WTC11 (cell line): ENCODE results near the gene ICAM3.

Experiments
- CREM ChIP-seq: sonication (generic); formaldehyde crosslinking; IDR thresholded peaks from 2 replicates; pipeline ENCODE4 v1.8.1; 2022; ENCODE audit warnings: mild to moderate bottlenecking, missing genetic modification reagents, moderate library complexity
- CTCF ChIP-seq: fragments of 200-600 bp; IDR thresholded peaks from 2 replicates; pipeline ENCODE4 v1.8.0; 2022; ENCODE audit warnings: antibody characterized with exemption
- E2F4 ChIP-seq: sonication (generic); formaldehyde crosslinking; IDR thresholded peaks from 2 replicates; pipeline ENCODE4 v1.8.1; 2022; ENCODE audit warnings: low read depth, mild to moderate bottlenecking, moderate library complexity, missing genetic modification reagents, borderline replicate concordance
- ESRRA ChIP-seq: sonication (generic); formaldehyde crosslinking; IDR thresholded peaks from 2 replicates; pipeline ENCODE4 v1.8.1; 2022; ENCODE audit warnings: mild to moderate bottlenecking, missing genetic modification reagents, borderline replicate concordance
- FOXP1 ChIP-seq: sonication (generic); formaldehyde crosslinking; IDR thresholded peaks from 2 replicates; pipeline ENCODE4 v1.8.0; 2022; ENCODE audit warnings: missing genetic modification reagents, mild to moderate bottlenecking, moderate library complexity, borderline replicate concordance
- GTF2I ChIP-seq: fragments of 250-450 bp; sonication (Bioruptor Pico); conservative IDR thresholded peaks from 2 replicates; pipeline ENCODE4 v1.4.0; 2021; ENCODE audit warnings: mild to moderate bottlenecking
- KAT7 ChIP-seq: sonication (generic); formaldehyde crosslinking; IDR thresholded peaks from 2 replicates; pipeline ENCODE4 v1.8.1; 2023; ENCODE audit warnings: missing genetic modification reagents, mild to moderate bottlenecking, borderline replicate concordance
- NFYB ChIP-seq: sonication (generic); formaldehyde crosslinking; conservative IDR thresholded peaks from 2 replicates; pipeline ENCODE4 v1.8.0; 2022; ENCODE audit warnings: low read depth, missing genetic modification reagents
- NR2C2 ChIP-seq: sonication (generic); formaldehyde crosslinking; IDR thresholded peaks from 2 replicates; pipeline ENCODE4 v1.8.0; 2022; ENCODE audit warnings: mild to moderate bottlenecking, missing genetic modification reagents

GRCh38 chr19:10295305-10295846 lies 44.0 kb downstream of the ICAM3 start:
- TF ChIP-seq CTCF (no peak), E2F4 (CRISPR knock-in tag) (no peak), ESRRA (CRISPR knock-in tag) (no peak), NFYB (CRISPR knock-in tag) (no peak), CREM (CRISPR knock-in tag) (no peak), FOXP1 (CRISPR knock-in tag) (no peak; the same call in 1 of the 2 replicates), GTF2I (CRISPR knock-in tag) (no peak; the same call in 1 of the 2 replicates), KAT7 (CRISPR knock-in tag) (no peak), NR2C2 (CRISPR knock-in tag) (no peak)
